Upper lobe of left lung (tissue), 4 donors: Measurements from ENCODE around the gene KMT2B.

Source experiments
- POLR2A ChIP-seq, 4 donors: fragments of 450-650 bp; IDR thresholded peaks; one replicate each; pipeline ENCODE4 v1.5.1; 2016 to 2017; ENCODE audit warnings: antibody characterized with exemption in 4 of 4, mild to moderate bottlenecking in 2 of 4
- TF ChIP-seq, protein P1 (sequence below), 6 experiments: fragments of 450-650 bp in 4 of 6; fragments of 200-600 bp in 2 of 6; sonication (generic) in 2 of 6; IDR thresholded peaks; one replicate each; pipeline ENCODE4 v1.5.1; 2016 to 2019; ENCODE audit warnings: antibody characterized with exemption in 6 of 6

DNA sequence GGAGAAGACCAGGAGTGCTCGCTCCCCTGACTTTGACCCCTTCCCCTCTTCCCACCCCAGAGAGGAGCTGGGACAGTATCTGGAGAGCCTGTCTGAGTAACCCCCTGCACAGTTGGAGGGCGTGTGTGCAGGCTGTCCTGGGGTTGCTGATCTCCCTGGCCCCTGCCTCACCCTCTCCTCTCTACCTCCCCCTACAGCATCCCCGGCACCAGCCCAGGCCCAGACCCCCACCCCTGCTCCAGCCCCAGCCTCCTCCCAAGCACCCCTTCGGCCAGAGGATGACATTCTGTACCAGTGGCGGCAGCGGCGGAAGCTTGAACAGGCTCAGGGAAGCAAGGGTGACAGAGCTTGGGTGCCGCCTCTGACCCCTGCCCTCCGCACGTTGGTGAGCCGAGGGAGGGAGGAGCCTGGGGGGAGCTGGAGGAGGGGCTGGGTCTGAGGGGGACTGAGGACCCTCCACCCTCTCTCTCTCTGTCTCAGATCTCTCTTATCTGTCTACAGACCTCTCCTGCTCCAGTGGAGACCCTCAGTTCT, 48.8 kb downstream of the KMT2B start:
- TF ChIP-seq, protein P1, sequence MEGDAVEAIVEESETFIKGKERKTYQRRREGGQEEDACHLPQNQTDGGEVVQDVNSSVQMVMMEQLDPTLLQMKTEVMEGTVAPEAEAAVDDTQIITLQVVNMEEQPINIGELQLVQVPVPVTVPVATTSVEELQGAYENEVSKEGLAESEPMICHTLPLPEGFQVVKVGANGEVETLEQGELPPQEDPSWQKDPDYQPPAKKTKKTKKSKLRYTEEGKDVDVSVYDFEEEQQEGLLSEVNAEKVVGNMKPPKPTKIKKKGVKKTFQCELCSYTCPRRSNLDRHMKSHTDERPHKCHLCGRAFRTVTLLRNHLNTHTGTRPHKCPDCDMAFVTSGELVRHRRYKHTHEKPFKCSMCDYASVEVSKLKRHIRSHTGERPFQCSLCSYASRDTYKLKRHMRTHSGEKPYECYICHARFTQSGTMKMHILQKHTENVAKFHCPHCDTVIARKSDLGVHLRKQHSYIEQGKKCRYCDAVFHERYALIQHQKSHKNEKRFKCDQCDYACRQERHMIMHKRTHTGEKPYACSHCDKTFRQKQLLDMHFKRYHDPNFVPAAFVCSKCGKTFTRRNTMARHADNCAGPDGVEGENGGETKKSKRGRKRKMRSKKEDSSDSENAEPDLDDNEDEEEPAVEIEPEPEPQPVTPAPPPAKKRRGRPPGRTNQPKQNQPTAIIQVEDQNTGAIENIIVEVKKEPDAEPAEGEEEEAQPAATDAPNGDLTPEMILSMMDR (IDR thresholded peaks at IDR 0.05) = no peak
- no peak for TF ChIP-seq POLR2A (IDR thresholded peaks at IDR 0.05)
